NT2/D1 (cell line): Measurements from ENCODE around the gene SH3BP5.
"Not testable (repeated sequence)": the region's sequence is repeated elsewhere in the genome, so short reads cannot be mapped to it uniquely, and the experiment has no call there.

Experiments
- DNase-seq: peaks from one replicate; pipeline ENCODE4 v3.0.0-alpha.2; 2011; ENCODE audit warnings: low read depth, low spot score
- H3K27me3 ChIP-seq: 2 replicates; pipeline ENCODE4 v1.6.0; 2011; ENCODE audit warnings: mild to moderate bottlenecking; ENCODE audit not compliant: insufficient read length, insufficient read depth
- H3K36me3 ChIP-seq: 2 replicates; pipeline ENCODE4 v1.6.1; 2011; ENCODE audit warnings: mild to moderate bottlenecking, low read length, mixed read lengths; ENCODE audit not compliant: insufficient read depth, insufficient read length
- H3K4me1 ChIP-seq: 2 replicates; pipeline ENCODE4 v1.5.1; 2011; ENCODE audit not compliant: insufficient read depth, insufficient read length
- H3K4me3 ChIP-seq: 2 replicates; pipeline ENCODE4 v1.5.1; 2011; ENCODE audit warnings: low read depth; ENCODE audit not compliant: insufficient read length
- H3K9ac ChIP-seq: 2 replicates; pipeline ENCODE4 v1.6.0; 2011; ENCODE audit warnings: low read depth; ENCODE audit not compliant: insufficient read length
- H3K9me3 ChIP-seq: 2 replicates; pipeline ENCODE4 v1.5.1; 2011; ENCODE audit warnings: mild to moderate bottlenecking, low read length; ENCODE audit not compliant: insufficient read depth
- SUZ12 ChIP-seq: IDR thresholded peaks from 2 replicates; pipeline ENCODE4 v1.6.1; 2011; ENCODE audit not compliant: insufficient read length, insufficient read depth; ENCODE audit errors: extremely low read depth
- YY1 ChIP-seq: IDR thresholded peaks from 2 replicates; pipeline ENCODE4 v1.6.1; 2011; ENCODE audit not compliant: insufficient read length, insufficient read depth
- ZNF274 ChIP-seq: IDR thresholded peaks from 2 replicates; pipeline ENCODE4 v1.6.1; 2011; ENCODE audit warnings: mild to moderate bottlenecking, low read depth, low read length

The SH3BP5 gene

DNA sequence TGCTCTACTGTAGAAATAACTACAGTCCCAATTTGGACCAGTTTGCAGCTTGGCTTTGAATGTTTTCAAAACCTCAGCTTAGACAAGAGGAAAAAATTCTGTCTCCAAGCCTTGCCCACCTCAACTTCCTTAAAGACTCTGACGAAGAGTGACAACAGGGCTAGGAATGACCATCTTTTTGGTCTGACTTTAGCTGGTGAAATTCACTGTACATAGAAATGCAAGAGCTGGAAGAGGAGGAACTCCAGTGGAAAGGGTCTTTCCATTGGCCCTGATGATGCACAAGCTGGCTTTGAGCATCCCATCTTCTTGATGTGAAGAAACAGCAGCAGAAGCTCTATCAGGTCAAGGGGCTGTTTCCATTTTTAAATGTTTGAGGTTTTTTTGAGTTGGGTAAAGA, 22.7 kb upstream of the SH3BP5 start:
- TF ChIP-seq YY1 (no peak), SUZ12 (no peak), ZNF274 (no peak)
- Histone ChIP-seq H3K36me3 (no peaks in the 10 kb centered on the region), H3K9ac (no peak overlapping the region), H3K9me3 (peaks cover 8% of the 10 kb centered on the region; the same call in 1 of the 2 replicates), H3K4me1 (peaks cover 8% of the 10 kb centered on the region), H3K27me3 (no peaks in the 10 kb centered on the region), H3K4me3 (no peak overlapping the region)
- no peak for DNase-seq

DNA sequence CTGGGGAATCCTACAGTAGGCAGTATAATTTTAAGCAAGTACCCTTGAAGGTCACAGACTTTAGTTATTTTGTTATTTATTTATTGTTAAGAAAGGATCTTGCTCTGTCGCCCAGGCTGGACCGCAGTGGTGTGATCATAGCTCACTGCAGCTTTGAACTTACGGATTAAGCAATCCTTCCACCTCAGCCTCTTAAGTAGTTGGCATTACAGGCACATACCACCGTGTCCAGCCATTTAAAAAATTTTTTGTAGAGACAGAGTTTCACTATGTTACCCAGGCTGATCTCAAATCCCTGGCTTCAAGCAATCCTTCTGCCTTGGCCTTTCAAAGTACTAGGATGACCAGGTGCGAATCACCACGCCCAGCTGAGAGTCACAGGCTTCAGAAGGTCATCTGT, 22.1 kb upstream of the SH3BP5 start:
- peaks cover 8% of the 10 kb centered on the region for H3K4me1 ChIP-seq
- no peak overlapping the region for H3K9ac ChIP-seq
- peaks cover 12% of the 10 kb centered on the region; the same call in 1 of the 2 replicates for H3K9me3 ChIP-seq
- no peak overlapping the region for H3K4me3 ChIP-seq
- DNase-seq, result no peak
- TF ChIP-seq YY1, result no peak
- TF ChIP-seq SUZ12, result no peak
- no peak for TF ChIP-seq ZNF274
- no peaks in the 10 kb centered on the region for H3K36me3 ChIP-seq
- no peaks in the 10 kb centered on the region for H3K27me3 ChIP-seq

GRCh38 chr3:15350141-15350540, 17.8 kb upstream of the SH3BP5 start:
- Histone ChIP-seq H3K4me3 (no peak overlapping the region), H3K9ac (no peak overlapping the region), H3K4me1 (peaks cover 6% of the 10 kb centered on the region), H3K27me3 (no peaks in the 10 kb centered on the region), H3K36me3 (no peaks in the 10 kb centered on the region), H3K9me3 (peaks cover 13% of the 10 kb centered on the region; the same call in 1 of the 2 replicates)
- DNase-seq, result no peak
- TF ChIP-seq ZNF274 (no peak), SUZ12 (no peak), YY1 (no peak)

- H3K9me3 ChIP-seq, result peaks cover 13% of the 10 kb centered on the region; the same call in 1 of the 2 replicates
- H3K4me3 ChIP-seq, H3K9ac ChIP-seq, DNase-seq, H3K36me3 ChIP-seq, H3K4me1 ChIP-seq, H3K27me3 ChIP-seq: not testable (repeated sequence)
These were observed 17.1 kb upstream of the SH3BP5 start for GRCh38 chr3:15349438-15349837.

DNA sequence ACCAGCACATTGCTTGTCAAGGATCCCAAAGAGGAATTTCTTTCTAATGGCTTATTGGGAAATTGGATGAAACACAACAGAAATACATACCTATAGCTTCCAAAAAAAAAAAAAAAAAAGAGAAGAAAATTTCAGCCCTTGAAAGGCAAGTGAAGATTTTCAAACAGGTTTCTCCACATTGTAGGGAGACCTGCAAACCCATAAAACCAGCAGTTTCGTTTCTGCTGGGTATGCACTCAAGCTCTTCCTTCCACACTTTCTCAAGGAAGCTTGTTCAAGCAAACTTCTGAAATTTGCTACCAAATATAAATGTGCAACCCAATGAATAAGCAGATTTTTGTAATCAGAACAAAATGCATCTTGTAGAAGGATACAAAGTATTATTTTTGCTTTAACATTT, 15.9 kb upstream of the SH3BP5 start:
- no peak for TF ChIP-seq SUZ12
- TF ChIP-seq YY1, result no peak
- no peak for TF ChIP-seq ZNF274
- Histone ChIP-seq H3K36me3 (no peaks in the 10 kb centered on the region), H3K4me3 (no peak overlapping the region), H3K27me3 (no peaks in the 10 kb centered on the region), H3K9ac (no peak overlapping the region), H3K4me1 (peaks cover 6% of the 10 kb centered on the region), H3K9me3 (peaks cover 13% of the 10 kb centered on the region; the same call in 1 of the 2 replicates)
- DNase-seq, result no peak

- peaks cover 13% of the 10 kb centered on the region; the same call in 1 of the 2 replicates for H3K9me3 ChIP-seq
- H3K4me1 ChIP-seq, result peaks cover 6% of the 10 kb centered on the region
- H3K27me3 ChIP-seq, result no peaks in the 10 kb centered on the region
- no peak overlapping the region for H3K4me3 ChIP-seq
- TF ChIP-seq SUZ12 (no peak), YY1 (no peak), ZNF274 (no peak)
- no peak for DNase-seq
- no peak overlapping the region for H3K9ac ChIP-seq
- no peaks in the 10 kb centered on the region for H3K36me3 ChIP-seq
These were observed 15.3 kb upstream of the SH3BP5 start for GRCh38 chr3:15347737-15348110.

DNA sequence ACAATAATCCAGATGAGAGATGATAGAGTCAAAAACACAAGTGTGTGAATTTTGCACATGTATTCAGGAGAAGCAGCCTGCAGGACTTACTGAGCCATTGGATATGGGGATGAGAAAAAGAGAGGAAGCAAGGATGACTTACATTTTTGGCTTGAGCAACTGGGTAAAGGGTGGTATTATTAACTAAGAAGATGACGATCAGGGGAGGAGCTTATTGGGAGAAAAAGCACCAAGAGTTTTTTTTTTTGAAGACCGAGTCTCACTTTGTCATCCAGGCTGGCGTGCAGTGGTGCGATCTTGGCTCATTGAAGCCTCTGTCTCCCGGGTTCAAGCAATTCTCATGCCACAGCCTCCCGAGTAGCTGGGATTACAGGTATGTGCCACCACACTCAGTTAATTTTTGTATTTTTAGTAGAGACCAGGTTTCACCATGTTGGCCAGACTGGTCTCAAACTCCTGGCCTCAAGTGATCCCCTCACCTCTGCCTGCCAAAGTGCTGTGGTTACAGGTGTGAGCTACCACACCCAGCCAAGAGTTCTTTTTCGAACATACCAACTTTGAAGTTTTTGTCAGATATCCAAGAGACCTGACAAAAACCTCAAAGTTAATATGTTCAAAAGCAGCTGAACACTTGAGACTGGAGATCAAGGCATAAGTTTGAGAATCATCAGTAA, 14.8 kb upstream of the SH3BP5 start:
- no peak for TF ChIP-seq SUZ12
- TF ChIP-seq ZNF274, result no peak
- TF ChIP-seq YY1, result no peak
- no peaks in the 10 kb centered on the region for H3K36me3 ChIP-seq
- DNase-seq, result no peak
- peaks cover 9% of the 10 kb centered on the region; the same call in 1 of the 2 replicates for H3K9me3 ChIP-seq
- no peak overlapping the region for H3K4me3 ChIP-seq
- peaks cover 6% of the 10 kb centered on the region for H3K4me1 ChIP-seq
- no peak overlapping the region for H3K9ac ChIP-seq
- H3K27me3 ChIP-seq, result no peaks in the 10 kb centered on the region
